ENCODE data around the gene FUT2. TPM values are rescaled to one million over a fixed set of nuclear protein-coding genes. Genes with fewer than 3 reads are reported as not detected.

Gene FUT2
- 100 to 1,000 TPM in 2 of 3 donors, 10 to 100 TPM in 1; 44.7 to 137 (median 116) TPM for total RNA-seq
- long read RNA-seq, donor 1, transcript FUT2-204 (2 exons, 771 nt) = major isoform, 9 of 18 reads
- long read RNA-seq, donor 1, partial matches to known transcripts = 0 of 18 reads
- long read RNA-seq, donor 1, other reads (novel, unspliced or antisense) = 8 of 18 reads
- long read RNA-seq, donor 2, transcript FUT2-203 (2 exons, 312 nt) = minor isoform, 6 of 64 reads
- long read RNA-seq, donor 2, transcript FUT2-202 (2 exons, 3,111 nt) = minor isoform, 10 of 64 reads
- long read RNA-seq, donor 2, transcript FUT2-204 (2 exons, 771 nt) = major isoform, 30 of 64 reads
- long read RNA-seq, donor 2, partial matches to known transcripts = 0 of 64 reads
- long read RNA-seq, donor 2, other reads (novel, unspliced or antisense) = 14 of 64 reads

- Histone ChIP-seq H3K4me3 (peak within 1 kb of the TSS; percentile 42), H3K36me3 (ENCODE audit: low read depth) (no peaks in the 10 kb centered on the region), H3K4me1 (ENCODE audit: low read depth) (peaks cover 4% of the 10 kb centered on the region), H3K9me3 (no peaks in the 10 kb centered on the region)
- no peak for TF ChIP-seq CTCF (IDR thresholded peaks at IDR 0.05)
- peak; percentile 88 to 90 (median 89) for DNase-seq
- ATAC-seq = peak; percentile 88
- intact Hi-C loops (cut with DNase I, micrococcal nuclease) = no loop called here
These were observed at the start of gene FUT2 for GRCh38 chr19:48695743-48696352. FUT2 (plus strand) TSS chr19:48695971; CDS start chr19:48702957, 6,986 bp downstream.

- peak; percentile 93 for ATAC-seq
- intact Hi-C loops (cut with DNase I, micrococcal nuclease) = no loop called here
- peaks cover 10% of the 10 kb centered on the region for H3K4me1 ChIP-seq (ENCODE audit: low read depth)
- no peaks in the 10 kb centered on the region for H3K9me3 ChIP-seq
- no peak within 1 kb of the TSS for H3K4me3 ChIP-seq
- no peaks in the 10 kb centered on the region for H3K36me3 ChIP-seq (ENCODE audit: low read depth)
- TF ChIP-seq CTCF (IDR thresholded peaks at IDR 0.05) = peak; percentile 83
- peak; percentile 83 to 92 (median 92) for DNase-seq
These were observed 49.6 kb upstream of the FUT2 start, which contains the start of gene CA11 for GRCh38 chr19:48646001-48646721. CA11 (minus strand) TSS chr19:48646187; CDS start chr19:48645632, 555 bp downstream.

GRCh38 chr19:48646722-48647216 is 49.0 kb upstream of the FUT2 start:
- ATAC-seq (no peak), DNase-seq (no peak)
- peaks cover 10% of the 10 kb centered on the region for H3K4me1 ChIP-seq (ENCODE audit: low read depth)
- no peak for TF ChIP-seq CTCF (IDR thresholded peaks at IDR 0.05)
- no peaks in the 10 kb centered on the region for H3K36me3 ChIP-seq (ENCODE audit: low read depth)
- H3K9me3 ChIP-seq = no peaks in the 10 kb centered on the region
- H3K4me3 ChIP-seq = no peak overlapping the region
- intact Hi-C loops (cut with DNase I, micrococcal nuclease) = no loop called here

- no peak for ATAC-seq
- intact Hi-C loops (cut with DNase I, micrococcal nuclease) = no loop called here
- Histone ChIP-seq H3K4me1 (ENCODE audit: low read depth) (peaks cover 10% of the 10 kb centered on the region), H3K4me3 (no peak overlapping the region), H3K36me3 (ENCODE audit: low read depth) (no peaks in the 10 kb centered on the region), H3K9me3 (no peaks in the 10 kb centered on the region)
- no peak for TF ChIP-seq CTCF (IDR thresholded peaks at IDR 0.05)
- no peak for DNase-seq
These were observed 47.6 kb upstream of the FUT2 start for GRCh38 chr19:48648134-48648533.

GRCh38 chr19:48650974-48651682 is 44.6 kb upstream of the FUT2 start:
- intact Hi-C loops (cut with DNase I, micrococcal nuclease) = no loop called here
- no peak for TF ChIP-seq CTCF (IDR thresholded peaks at IDR 0.05)
- Histone ChIP-seq H3K36me3 (ENCODE audit: low read depth) (no peaks in the 10 kb centered on the region), H3K4me1 (ENCODE audit: low read depth) (peaks cover 3% of the 10 kb centered on the region), H3K9me3 (no peaks in the 10 kb centered on the region), H3K4me3 (no peak overlapping the region)
- ATAC-seq = no peak
- DNase-seq = no peak

Data from mucosa of descending colon (tissue), 3 donors.